GM10248 (cell line): ENCODE data around the gene RUNX3.
A peak's percentile ranks its signal among the peaks of the same experiment; 100 is the strongest.

ENCODE experiments used
- CTCF ChIA-PET: fragments of 300-600 bp; sonication (Branson Sonifier 250); formaldehyde crosslinking; extraction: SDS; loops from one replicate; lab custom pipeline; 2021; ENCODE audit warnings: antibody characterized with exemption; lab: Yijun Ruan, JAX
- POLR2A ChIA-PET: fragments of 350-650 bp; sonication (Branson Sonifier 250); formaldehyde crosslinking; extraction: SDS; loops from one replicate; lab custom pipeline; 2020; ENCODE audit warnings: antibody characterized with exemption; lab: Yijun Ruan, JAX
- DNase-seq: peaks from one replicate; pipeline ENCODE4 v3.0.0; 2012; ENCODE audit errors: extremely low spot score
- CTCF ChIP-seq: IDR thresholded peaks from 2 replicates; pipeline ENCODE4 v1.5.1; 2012; ENCODE audit warnings: mild to moderate bottlenecking, low read depth; ENCODE audit errors: extremely low read depth, missing control alignments, control extremely low read depth

Gene RUNX3

GRCh38 chr1:24902471-24902891 lies 27.6 kb downstream of the RUNX3 start:
- no peak for TF ChIP-seq CTCF
- CTCF ChIA-PET: no interaction called here
- POLR2A ChIA-PET: no interaction called here
- DNase-seq: no peak

- TF ChIP-seq CTCF: no peak
- ChIA-PET POLR2A (no interaction called here), CTCF (interaction anchor here (1.0 to 1.4 kb wide), 2 partner anchors 16 to 200 kb away, joined by 3 to 4 read pairs; no protein-coding TSS in a partner anchor)
- DNase-seq: peak; percentile 17
These were observed 28.1 kb downstream of the RUNX3 start for GRCh38 chr1:24901791-24902470.

GRCh38 chr1:24900985-24901781 lies 28.9 kb downstream of the RUNX3 start:
- DNase-seq: peak; percentile 44
- CTCF ChIA-PET: interaction anchor here (1.0 to 1.4 kb wide), 2 partner anchors 17 to 201 kb away, joined by 3 to 4 read pairs; no protein-coding TSS in a partner anchor
- no peak for TF ChIP-seq CTCF
- POLR2A ChIA-PET: interaction anchor here (0.7 kb wide), 1 partner anchor 1685 kb away, joined by 4 read pairs; no protein-coding TSS in a partner anchor

- TF ChIP-seq CTCF: no peak
- CTCF ChIA-PET: interaction anchor here (1.4 kb wide), 1 partner anchor 17 kb away, joined by 4 read pairs; no protein-coding TSS in a partner anchor
- DNase-seq: peak; percentile 32
- POLR2A ChIA-PET: interaction anchor here (0.5 to 0.7 kb wide), 2 partner anchors 975 to 1686 kb away, joined by 3 to 4 read pairs; partner anchors contain the start of gene PAQR7
These were observed 29.6 kb downstream of the RUNX3 start for GRCh38 chr1:24900486-24900849.

- ChIA-PET POLR2A (interaction anchor here (0.5 kb wide), 2 partner anchors 20 to 976 kb away, joined by 3 to 6 read pairs; partner anchors contain the start of gene PAQR7), CTCF (interaction anchor here (1.3 to 4.2 kb wide), 5 partner anchors 12 to 51 kb away, joined by 3 to 23 read pairs (median 6); no protein-coding TSS in a partner anchor)
- TF ChIP-seq CTCF: no peak
- peak; percentile 41 for DNase-seq
These were observed 30.2 kb downstream of the RUNX3 start for GRCh38 chr1:24899581-24900485.
